Parietal lobe (tissue), 1 donor: ENCODE data around the gene ANXA1. TPM values are rescaled to one million over a fixed set of nuclear protein-coding genes. Genes with fewer than 3 reads are reported as not detected.

ENCODE experiments used
- total RNA-seq: library from RNA; depleted of rRNA; stranded (reverse); fragments of >200 nt; gene quantifications from one replicate; pipeline ENCODE4 v1.2.3, GENCODE V29; 2014

The ANXA1 gene
- total RNA-seq = 12.2 TPM

GRCh38 chr9:73151653-73152542 is at the start of gene ANXA1:
Gene ANXA1 (plus strand): TSS chr9:73151865. CDS start chr9:73158536, 6,671 bp downstream.

Other genes starting within 250 kb of the ANXA1 start
- gene ALDH1A1, start 198.8 kb upstream of the ANXA1 start, total RNA-seq = 0.31 TPM